Skeletal muscle cell (primary cell): ENCODE measurements around the gene ZNHIT3.

Experiments
- DNase-seq: peaks from one replicate; pipeline ENCODE4 v3.0.0-alpha.2; 2010; ENCODE audit warnings: low read depth
- H3K4me3 ChIP-seq: 2 replicates; pipeline ENCODE4 v1.5.1; 2011; ENCODE audit warnings: low read depth, mild to moderate bottlenecking, control low read depth, low read length, moderate library complexity

Gene ZNHIT3

GRCh38 chr17:36544044-36544306, 57.5 kb downstream of the ZNHIT3 start:
- DNase-seq: peak; percentile 4
- peak overlapping the region; percentile 96 for H3K4me3 ChIP-seq

- peak within 1 kb of the TSS; percentile 96 for H3K4me3 ChIP-seq
- peak; percentile 71 for DNase-seq
These were observed 58.0 kb downstream of the ZNHIT3 start, which contains the start of gene GGNBP2 for GRCh38 chr17:36544307-36545076. Gene GGNBP2 (plus strand): TSS chr17:36544919. CDS start chr17:36545725, 806 bp downstream.

GRCh38 chr17:36545077-36545464, 58.6 kb downstream of the ZNHIT3 start:
- no peak for DNase-seq
- peak overlapping the region; percentile 96 for H3K4me3 ChIP-seq
